NCI-H187 treated with DMSO at 0.1 percent for 48 hours (cell line): ENCODE measurements around the gene NEMF.
"Not testable (repeated sequence)": the region's sequence is repeated elsewhere in the genome, so short reads cannot be mapped to it uniquely, and the experiment has no call there.

Experiments
- DNase-seq: peaks from one replicate; lab custom pipeline; 2025; lab: John Stamatoyannopoulos, UW

Gene NEMF

DNA sequence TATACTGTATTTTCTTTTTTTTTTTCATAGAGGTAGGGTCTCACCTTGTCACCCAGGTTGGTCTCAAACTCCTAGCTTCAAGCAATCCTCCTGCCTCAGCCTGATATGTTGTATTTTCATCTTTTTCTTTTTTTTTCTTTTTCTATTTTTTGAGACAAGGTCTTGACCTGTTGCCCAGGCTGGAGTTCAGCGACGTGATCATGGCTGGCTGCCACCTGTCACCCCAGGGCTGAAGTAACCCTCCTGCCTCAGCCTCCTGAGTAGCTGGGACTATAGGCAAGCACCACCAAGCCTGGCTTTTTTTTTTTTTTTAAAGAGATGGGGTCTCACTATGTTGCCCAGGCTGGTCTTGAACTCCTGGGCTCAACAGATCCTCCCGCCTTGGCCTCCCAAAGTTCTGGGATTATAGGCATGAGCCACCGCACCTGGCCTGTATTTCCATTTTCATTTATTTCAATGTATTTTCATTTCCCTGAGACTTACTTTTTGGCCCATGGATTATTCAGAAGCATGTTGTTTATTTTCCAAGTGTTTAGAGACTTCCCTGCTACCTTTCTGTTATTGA lies 24.1 kb upstream of the NEMF start:
- no peak for DNase-seq

DNA sequence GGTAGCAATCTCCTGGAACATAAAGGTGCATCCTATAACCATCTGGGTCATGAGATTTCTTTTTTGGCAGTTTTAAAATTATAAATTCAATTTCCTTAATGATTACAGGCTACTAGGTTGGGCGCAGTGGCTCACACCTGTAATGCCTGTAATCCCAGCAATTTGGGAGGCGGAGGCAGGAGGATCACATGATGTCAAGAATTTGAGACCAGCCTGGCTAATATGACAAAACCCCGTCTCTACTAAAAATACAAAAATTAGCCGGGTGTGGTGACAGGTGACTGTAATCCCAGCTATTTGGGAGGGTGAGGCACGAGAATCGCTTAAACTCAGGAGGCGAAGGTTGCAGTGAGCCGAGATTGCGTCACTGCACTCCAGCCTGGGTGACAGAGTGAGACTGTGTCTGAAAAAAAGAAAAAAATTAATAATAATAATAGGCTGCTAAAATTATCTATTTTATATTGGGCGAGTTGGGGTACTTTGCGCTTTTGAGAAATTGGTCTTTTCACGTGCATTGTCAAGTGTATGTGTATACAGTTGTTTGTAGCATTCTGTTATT lies 23.1 kb upstream of the NEMF start:
- no peak for DNase-seq

DNA sequence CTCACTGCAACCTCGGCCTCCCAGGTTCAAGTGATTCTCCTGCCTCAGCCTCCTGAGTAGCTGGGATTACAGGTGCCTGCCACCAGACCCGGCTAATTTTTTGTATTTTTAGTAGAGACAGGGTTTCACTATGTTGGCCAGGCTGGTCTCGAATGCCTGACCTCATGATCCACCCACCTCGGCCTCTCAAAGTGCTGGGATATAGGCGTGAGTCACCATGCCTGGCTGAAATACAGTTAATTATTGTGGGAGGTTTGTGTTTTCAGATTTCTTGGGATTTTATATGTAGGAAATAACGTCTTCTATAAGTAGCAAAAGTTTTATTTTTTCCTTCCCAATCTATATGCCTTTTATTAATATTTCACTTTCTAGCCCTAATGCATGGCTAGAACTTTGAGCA lies 21.0 kb upstream of the NEMF start:
- not testable (repeated sequence) for DNase-seq

- DNase-seq, result no peak
These were observed 18.3 kb upstream of the NEMF start for GRCh38 chr14:49870908-49871307.

DNA sequence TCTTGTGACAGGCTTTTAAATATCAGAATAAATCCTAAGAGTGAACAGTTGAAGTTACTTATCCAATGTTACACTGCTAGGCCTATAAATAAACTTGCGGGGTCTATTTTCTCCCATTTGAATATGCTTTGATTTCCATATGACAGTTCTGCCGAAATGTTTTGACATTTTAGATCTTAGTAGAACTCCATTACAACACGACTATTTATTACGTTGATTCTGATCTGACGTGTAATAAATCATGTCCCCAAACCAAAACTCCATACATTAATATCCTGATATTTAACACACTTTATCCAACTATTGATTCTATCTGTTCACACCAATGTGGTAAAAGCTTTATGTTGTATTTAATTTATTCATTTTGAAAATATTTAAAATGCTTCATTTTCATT lies 16.1 kb upstream of the NEMF start:
- DNase-seq, result no peak

- peak; percentile 88 for DNase-seq
These were observed 15.5 kb upstream of the NEMF start for GRCh38 chr14:49867831-49868719.

DNA sequence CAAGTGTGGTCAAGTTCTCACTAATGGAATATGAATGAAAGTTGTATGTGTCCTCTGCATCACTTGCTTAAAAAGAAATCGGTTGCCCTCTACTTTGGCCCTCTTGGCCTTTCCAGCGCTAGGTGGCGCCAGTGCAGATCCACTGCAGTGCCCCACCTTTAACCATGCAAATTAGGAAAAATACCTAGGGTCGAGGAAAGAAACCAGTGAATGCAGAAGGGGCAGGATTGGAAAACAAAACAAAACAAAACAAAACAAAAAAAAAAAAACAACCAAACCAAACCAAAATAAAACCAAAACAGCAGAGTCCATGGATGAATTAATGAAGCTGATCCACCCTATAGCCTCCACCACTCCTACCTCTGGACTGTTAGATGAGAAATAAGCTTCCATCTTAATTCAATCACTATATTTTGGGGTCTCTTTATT lies 12.9 kb upstream of the NEMF start:
- DNase-seq, result peak; percentile 14

DNA sequence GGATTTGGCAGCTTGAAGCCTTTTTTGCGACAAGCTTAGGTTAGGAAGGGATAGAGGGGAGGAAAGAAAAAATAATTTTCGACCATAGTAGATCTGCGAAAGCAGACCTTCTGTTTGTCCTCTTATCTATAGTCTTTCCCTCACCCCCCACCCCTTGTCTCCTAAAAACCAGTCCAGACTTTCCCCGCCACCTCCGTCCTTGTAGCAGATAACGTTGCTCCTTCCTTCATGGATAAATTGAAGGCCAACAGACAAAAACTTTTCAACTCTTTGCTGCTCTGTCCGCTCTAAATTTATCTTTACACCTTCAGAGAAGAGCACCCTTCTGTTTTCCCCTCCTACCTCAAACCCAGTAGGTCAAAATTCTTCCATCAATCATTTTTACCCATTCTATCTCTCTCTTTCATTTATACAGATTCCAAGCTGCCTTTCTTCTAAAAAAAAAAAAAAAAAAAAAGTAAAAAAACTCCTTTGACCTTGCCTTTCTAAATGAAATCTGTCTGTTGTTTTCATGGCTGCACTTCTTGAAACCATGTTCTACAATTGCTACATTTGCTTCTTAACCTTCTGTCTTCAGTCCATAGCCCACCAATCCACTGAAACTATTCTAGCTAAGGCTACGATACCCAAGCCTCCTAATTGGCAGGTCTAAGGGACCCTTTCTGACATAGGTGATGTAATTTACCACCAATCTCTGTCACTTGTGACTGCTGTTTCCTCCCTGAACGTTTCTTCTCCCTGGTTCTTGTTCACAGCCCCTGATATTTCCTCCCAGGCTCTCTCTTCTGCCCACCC lies 11.1 kb upstream of the NEMF start:
- no peak for DNase-seq

DNA sequence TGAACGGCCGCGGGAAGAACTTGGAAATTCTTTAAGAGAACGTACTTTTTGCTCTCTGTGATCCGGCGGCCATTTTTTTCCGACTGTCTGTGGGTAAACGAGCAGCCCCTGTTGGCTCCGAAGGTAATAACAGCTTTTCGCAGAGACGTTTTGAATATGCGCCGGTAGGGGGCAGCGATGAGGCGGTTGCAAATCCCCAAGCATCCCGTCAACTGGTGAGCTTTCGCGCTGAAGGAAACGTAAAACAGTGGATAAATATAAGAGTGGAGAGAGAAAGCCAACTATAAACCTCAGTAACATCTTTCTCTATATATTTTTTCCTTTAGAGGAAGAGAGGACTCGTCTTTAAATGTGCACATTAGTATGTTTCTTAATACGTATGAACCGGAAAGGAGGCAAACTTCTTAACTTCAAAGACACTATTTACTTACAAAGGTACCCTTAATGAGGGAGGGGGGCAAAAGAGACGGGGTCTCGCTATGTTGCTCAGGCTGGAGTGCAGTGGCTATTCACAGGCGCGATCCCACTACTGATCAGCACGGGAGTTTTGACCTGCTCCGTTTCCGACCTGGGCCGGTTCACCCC lies 9.6 kb upstream of the NEMF start:
- DNase-seq, result peak; percentile 51

GRCh38 chr14:49861699-49862088 lies 9.1 kb upstream of the NEMF start:
- no peak for DNase-seq

- no peak for DNase-seq
These were observed 8.6 kb upstream of the NEMF start for GRCh38 chr14:49860988-49861698.

DNA sequence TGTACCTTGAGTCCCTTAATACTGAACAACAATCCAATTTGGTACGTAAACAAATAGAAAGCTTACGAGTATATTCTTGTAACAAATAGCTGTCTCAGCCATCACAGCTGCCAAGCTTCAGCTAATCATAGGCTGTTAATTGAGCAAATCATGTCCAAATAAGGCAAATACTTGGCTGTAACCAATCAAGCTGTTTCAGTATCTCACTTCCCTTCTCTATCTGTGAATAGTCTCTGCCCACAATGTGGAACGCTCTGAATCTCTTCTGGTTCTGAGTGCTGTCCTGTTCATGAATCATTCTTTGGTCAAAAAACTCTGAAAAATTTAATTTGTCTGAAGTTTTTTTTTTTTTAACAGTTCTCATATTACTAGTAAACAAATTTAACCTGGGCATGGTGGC lies 5.8 kb upstream of the NEMF start:
- no peak for DNase-seq

GRCh38 chr14:49857427-49858003 lies 4.9 kb upstream of the NEMF start:
- no peak for DNase-seq

DNA sequence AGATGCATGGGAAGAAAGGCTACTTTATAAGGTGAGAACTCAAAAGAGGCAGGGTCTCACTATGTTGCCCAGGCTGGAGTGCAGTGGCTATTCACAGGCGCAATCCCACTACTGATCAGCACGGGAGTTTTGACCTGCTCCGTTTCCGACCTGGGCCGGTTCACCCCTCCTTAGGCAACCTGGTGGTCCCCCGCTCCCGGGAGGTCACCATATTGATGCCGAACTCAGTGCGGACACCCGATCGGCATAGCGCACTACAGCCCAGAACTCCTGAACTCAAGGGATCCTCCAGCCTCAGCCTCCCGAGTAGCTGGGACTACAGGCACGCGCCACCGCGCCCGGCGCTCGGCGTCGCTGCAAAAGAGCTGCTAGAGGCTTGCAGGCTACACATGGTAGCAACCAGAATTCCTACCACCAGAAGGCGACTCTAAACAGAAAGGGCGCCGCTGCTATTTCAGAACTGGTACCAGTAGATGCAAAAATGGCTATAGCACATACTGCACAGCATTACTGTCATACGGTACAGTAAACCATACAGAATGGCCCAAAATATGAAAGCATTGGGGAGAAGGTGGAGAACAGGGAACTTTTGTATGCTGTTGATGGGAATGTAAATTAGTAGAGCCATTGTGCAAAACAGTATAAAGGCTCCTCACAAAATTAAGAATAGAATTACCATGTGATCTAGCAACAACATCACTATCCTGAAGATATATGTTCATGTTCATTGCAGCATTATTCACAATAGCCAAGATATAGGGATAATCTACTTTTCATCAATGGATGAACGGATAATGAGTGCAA lies 1.2 kb upstream of the NEMF start:
- DNase-seq, result peak; percentile 70

DNA sequence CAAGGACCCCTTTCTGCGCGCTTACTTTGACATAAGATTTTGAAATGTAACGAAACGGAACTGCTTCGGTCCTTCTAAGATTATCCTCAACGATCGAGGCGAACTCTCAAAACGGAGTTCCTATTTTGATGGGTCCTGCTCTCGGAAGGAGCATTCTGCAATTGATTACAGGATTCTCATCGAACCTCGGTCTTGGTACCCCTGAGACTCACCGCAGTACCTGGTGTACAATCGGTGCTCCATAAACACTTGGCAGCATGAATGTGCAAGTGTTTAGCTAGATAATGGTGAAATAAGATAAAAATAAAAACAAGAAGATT lies 530 bp upstream of the NEMF start:
- no peak for DNase-seq

- DNase-seq, result no peak
These were observed 775 bp downstream of the NEMF start for GRCh38 chr14:49851813-49852212.

DNA sequence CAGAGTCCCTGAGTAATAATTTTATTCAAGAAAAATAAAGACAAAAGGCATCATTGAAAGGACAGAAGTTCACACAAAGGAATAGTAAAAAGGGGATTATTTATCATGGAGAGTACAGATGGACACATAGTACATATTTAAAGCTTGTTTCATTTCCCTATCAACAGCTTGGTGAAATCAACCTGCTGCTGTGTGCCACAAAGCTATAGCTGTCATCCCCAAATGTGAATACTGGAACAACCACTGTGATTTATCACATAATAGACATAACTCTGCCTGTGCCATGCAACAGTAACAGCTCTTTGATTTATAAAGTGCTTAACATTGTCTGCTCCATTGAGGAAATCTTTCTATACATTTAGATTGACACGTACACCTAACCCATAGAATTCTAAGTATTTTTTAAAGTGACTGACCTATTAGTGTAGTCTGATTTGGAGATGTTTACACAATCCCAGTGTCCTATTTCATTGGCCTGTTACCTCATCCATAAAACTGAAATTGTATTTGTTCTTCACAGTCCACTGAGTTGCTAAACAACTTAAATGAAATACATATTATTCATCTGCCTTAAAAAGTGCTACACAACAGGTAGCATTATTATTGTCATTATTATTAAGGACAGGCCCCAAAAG lies 3.3 kb downstream of the NEMF start:
- DNase-seq, result no peak

- no peak for DNase-seq
These were observed 23.9 kb downstream of the NEMF start for GRCh38 chr14:49828640-49829039.

GRCh38 chr14:49820176-49820575 lies 32.4 kb downstream of the NEMF start:
- DNase-seq, result no peak

DNA sequence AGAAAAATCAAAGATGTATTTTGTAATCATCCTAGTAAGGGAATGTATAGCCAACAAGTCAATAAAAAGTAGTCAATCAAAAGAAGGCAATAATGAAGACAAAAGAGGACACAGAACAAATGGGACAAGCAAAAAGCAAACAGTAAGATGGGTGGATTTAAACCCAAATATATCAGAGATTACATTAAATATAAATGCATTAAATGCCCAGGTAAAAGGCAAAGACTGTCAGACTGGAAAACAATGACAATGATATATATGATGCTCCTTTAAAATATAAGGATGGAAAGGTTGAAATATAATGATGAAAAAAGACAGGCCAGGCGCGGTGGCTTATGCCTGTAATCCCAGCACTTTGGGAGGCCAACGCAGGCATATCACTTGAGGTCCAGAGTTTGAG lies 35.7 kb downstream of the NEMF start:
- no peak for DNase-seq
